NCI-H187 (cell line): ENCODE results near the gene HS3ST4.
"Not testable (repeated sequence)": the region's sequence is repeated elsewhere in the genome, so short reads cannot be mapped to it uniquely, and the experiment has no call there.

Experiments used
- DNase-seq, 2 experiments: peaks; one replicate each; lab custom pipeline; 2025; lab: John Stamatoyannopoulos, UW

Gene HS3ST4

DNA sequence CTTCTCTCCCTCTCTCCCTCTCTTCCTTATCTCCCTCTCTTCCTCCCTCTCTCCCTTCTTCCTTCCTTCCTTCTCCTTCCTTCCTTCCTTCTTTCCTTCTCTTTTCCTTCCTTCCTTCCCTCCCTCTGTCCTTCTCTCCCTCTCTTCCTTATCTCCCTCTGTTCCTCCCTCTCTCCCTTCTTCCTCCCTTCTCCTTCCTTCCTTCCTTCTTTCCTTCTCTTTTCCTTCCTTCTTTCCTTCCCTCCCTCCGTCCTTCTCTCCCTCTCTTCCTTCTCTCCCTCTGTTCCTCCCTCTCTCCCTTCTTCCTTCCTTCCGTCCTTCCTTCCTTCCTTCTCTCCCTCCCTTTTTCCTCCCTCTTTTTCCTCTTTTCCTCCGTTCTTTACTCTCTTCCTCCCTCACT, 38.6 kb downstream of the HS3ST4 start:
- no peak for DNase-seq

DNA sequence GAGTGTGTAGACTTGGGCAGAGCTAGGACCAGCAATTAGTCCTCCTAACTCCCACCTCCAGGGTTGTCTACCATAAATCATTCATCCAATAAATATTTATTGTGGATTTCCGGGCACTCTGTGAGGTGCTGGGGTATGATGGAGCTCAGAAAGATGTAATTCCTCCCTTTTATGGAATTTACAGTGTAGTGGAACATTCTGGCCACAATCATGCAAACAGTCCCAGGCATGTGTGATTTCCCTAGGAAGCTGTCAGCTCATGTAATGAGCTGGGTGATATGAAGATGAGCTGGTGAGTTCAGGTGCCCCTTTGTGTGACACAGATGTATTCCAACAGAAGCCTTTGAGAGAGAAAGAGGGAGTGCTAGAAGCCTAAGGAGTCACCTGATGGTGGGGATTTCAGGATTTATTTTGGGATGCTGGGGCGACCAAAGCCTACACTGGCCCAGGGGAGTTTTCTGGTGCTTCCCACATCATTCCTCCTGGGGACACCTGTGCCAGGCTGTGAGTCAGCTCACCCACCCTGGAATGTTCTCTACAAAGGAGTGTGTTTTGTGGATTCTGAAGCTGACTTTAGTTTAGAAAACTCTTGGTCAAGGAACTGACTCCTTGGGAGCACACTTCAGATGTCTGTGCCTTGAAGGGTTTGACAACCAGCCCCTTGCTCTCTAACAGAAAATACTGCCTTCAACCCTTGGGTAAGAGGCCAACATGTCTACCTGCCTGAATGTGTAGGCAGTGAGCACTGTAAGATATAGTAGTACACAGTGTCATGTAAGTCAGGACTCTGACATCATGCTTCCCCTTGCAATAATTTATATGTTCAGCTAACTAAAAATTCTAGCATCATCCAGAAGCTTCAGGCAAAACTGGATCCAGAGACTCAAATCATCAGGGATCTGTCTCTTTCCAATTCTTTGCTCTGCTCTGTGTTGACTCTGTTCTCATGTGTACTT, 42.9 kb downstream of the HS3ST4 start:
- no peak for DNase-seq

- DNase-seq, result no peak
Observed at GRCh38 chr16:25735645-25736044, 43.9 kb downstream of the HS3ST4 start.

DNA sequence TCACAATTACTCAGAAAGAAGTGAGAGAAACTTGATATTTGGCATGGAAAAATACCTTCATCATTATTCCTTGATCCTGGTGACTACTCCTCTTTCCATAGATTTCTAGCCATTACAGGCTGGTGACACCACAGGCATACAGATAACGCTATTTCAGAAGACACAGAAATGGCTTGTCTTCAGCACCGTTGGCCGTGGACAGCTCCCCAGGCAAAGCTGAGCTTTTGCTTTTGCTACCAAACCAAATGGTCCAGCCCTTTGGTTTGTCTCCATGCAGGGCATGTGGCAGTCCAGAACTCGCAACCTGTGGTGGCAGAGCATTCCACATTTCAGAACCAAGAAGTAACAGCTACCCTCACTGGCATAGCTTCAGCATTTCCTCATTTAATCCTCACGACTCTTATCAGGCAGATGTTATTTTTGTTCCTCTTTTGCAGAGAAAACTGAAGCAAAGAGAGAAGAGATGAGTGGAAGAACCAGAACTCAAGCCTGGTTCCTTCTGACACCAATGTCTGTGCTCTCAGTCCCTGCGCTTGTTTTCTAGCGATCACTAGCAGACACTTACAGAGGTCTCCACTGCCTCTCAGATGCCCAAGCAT, 55.5 kb downstream of the HS3ST4 start:
- no peak for DNase-seq

- no peak for DNase-seq
Observed at GRCh38 chr16:25748092-25748654, 56.4 kb downstream of the HS3ST4 start.

DNA sequence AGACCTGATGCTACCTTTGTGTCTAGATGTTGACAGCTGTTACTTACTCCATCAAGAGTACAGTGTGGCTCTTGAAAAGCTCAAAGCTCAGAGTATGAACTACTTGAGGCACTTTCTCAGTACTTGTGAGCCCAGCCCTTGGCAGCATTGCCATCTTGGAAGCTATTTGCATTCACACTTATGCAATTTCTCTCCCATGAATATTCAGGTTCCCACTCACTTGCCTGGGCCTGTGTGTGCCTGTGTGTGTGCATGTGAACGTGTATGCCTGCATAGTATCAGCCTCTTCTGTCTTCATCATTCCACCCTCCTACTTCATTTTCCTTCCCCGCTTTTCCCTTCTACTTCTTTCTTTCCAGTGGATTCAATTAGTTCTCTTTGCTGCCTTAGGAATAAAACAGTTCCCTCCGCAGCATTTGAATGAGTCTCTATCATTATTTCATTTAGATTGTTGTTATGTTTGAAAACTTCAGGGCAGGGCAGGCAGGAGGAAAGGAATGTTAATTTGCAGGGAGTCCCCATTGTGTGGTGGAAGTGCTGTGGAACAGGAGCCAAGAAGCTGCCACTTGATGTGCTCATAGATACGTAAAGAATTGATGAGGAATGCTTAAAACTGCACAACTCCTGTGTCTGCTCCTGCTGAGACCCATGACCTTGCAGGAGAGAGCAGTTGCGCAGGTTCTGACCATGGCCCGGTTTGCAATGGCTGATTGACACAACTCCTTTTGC, 58.9 kb downstream of the HS3ST4 start:
- no peak for DNase-seq

GRCh38 chr16:25751230-25751835, 59.6 kb downstream of the HS3ST4 start:
- DNase-seq, result no peak

GRCh38 chr16:25764466-25764865, 72.7 kb downstream of the HS3ST4 start:
- no peak for DNase-seq

- no peak for DNase-seq
Observed at GRCh38 chr16:25771216-25771615, 79.5 kb downstream of the HS3ST4 start.

DNA sequence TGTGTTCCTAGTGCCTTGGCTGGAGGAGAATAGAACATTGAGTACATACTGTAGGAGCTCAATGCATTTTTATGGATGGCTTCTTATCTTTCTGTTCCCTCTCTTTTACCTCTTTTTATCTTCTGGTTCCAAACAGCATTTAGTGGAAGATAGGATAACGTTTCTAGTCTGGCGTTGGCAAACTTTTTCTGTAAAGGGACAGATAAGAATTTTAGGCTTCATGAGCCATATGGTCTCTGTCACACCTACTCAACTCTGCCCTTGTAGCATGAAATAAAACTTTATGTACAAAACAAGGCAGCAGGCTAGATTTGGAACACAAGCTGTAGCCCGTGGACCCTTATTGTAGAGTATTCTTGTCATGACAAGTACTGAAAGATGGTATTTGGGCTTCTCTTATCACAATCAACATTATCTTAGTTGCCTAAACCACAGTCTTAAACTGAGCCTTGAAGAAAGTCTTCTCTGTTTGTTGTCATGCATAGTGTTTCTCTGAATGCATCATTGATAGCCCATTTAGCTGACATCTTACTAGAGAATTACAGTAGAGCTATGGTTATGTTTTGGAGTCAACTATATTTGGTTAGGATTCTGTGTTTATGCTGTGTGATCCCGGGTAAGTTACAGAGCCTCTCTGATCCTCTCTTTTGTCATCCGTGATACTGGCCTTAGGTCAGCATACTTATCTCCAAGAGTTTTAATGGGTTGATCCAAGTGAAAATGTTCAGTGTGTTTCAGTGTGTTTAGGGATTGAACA, 80.2 kb downstream of the HS3ST4 start:
- no peak for DNase-seq

DNA sequence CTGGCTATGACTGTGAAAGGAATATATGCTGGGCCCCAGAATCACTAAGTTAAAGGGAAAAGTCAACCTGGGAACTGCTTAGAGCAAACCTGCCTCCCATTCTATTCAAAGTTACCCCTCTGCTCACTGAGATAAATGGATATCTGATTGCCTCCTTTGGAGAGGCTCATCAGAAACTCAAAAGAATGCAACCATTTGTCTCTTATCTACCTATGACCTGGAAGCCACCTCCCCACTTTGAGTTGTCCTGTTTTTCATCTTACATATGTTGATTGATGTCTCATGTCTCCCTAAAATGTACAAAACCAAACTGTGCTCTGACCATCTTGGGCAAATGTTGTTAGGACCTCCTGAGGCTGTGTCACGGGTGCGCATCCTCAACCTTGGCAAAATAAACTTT, 84.5 kb downstream of the HS3ST4 start:
- not testable (repeated sequence) for DNase-seq

GRCh38 chr16:25783226-25783625, 91.5 kb downstream of the HS3ST4 start:
- no peak for DNase-seq

DNA sequence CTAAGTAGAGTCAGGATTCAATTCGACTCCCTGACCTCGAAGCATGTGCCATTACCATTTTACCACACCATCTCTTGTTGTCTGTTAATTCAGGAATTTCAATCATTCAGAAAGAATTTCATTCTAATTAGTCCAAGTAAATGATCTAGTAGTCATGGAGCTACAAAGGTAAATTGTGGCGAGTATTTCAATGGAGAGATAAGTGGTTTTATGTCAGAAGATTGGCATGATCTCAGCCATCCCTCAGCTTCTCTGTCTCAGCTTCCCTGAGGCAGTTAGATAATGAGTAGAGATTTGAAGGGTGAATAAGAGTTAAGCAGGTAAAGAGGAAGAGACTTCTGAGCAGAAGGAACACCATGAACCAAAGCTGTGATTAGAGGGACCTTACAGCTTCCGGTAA, 93.6 kb downstream of the HS3ST4 start:
- no peak for DNase-seq

GRCh38 chr16:25786748-25787147, 95.0 kb downstream of the HS3ST4 start:
- DNase-seq, result no peak

GRCh38 chr16:25788637-25789036, 96.9 kb downstream of the HS3ST4 start:
- DNase-seq, result no peak

- DNase-seq, result no peak
Observed at GRCh38 chr16:25796239-25796638, 104.5 kb downstream of the HS3ST4 start.

- DNase-seq, result no peak
Observed at GRCh38 chr16:25798065-25798464, 106.3 kb downstream of the HS3ST4 start.

DNA sequence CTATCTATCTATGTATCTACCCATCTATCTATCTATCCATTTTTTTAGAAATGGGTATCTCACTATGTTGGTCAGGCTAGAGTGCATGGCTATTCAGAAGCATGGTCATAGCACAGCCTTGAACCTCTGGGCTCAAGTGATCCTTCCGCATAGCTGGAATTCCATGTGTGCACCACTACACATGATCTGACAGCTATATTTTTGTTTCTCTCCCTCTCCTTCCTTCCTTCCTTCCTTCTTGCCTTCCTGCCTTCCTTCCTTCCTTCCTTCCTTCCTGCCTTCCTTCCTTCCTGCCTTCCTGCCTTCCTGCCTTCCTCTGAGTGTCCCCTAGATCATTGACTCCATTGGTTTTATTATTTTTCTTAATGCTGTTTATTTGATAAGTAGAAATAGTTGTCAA, 108.1 kb downstream of the HS3ST4 start:
- DNase-seq, result no peak

DNA sequence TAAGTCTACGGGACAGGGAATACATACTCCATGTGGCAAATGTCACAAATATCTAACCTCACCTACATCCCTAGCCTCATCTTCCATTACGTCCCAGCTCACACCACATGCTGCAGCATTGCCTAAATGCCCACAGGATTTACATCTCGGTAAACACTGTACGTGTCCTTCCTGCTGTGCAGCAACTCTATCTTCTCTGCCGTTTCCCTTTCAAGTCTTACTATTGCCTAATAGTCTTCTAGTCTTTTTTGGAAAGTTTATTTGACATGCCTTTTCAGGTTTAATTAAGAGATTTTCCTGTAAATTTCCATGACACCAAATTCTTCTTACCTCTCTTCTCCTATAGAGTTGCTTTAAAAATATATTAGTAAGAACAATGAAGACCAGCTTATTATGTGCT, 120.5 kb downstream of the HS3ST4 start:
- DNase-seq, result no peak

- no peak for DNase-seq
Observed at GRCh38 chr16:25817295-25817694, 125.5 kb downstream of the HS3ST4 start.

DNA sequence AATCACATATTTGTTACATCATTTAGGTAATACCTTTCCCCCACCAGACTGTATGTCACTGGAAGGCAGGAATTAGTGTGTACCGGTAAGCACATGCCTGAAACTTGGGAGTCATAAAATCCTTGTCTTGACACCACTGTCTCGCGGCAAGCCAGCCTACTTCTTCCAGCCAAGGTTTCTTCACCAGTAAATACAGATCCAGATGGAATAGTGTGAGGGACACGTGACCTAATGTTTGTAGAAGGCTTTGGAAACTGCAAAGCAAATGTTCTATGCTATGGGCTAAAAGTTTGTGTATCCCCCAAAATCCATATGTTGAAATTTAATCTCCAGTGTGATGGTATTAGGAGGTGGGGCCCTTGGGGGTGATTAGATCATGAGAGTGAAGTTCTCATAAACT, 126.1 kb downstream of the HS3ST4 start:
- DNase-seq, result no peak
